SK-N-MC (cell line): ENCODE results near the gene THOC6.

Experiments
- EZH2 ChIP-seq: fragments of 200-600 bp; sonication (generic); IDR thresholded peaks from one replicate; pipeline ENCODE4 v1.6.1; 2017; ENCODE audit warnings: antibody characterized with exemption
- POLR2AphosphoS5 ChIP-seq: IDR thresholded peaks from 2 replicates; pipeline ENCODE4 v1.6.1; 2012; ENCODE audit warnings: mild to moderate bottlenecking, low read depth, low read length, borderline replicate concordance

- no peak for TF ChIP-seq EZH2
- no peak for TF ChIP-seq POLR2AphosphoS5
Observed at GRCh38 chr16:3047387-3047720, 23.5 kb downstream of the THOC6 start.
